GM12872 (cell line): Measurements from ENCODE around the gene CYP2B6.

Source experiments
- CTCF ChIP-seq: IDR thresholded peaks from 3 replicates; pipeline ENCODE4 v1.5.1; 2011; ENCODE audit warnings: low read depth, mild to moderate bottlenecking, low read length, moderate library complexity; ENCODE audit not compliant: insufficient read depth

Gene CYP2B6

GRCh38 chr19:40959338-40959737 lies 31.7 kb upstream of the CYP2B6 start:
- TF ChIP-seq CTCF = no peak

GRCh38 chr19:40960062-40960685 lies 30.9 kb upstream of the CYP2B6 start:
- no peak for TF ChIP-seq CTCF

DNA sequence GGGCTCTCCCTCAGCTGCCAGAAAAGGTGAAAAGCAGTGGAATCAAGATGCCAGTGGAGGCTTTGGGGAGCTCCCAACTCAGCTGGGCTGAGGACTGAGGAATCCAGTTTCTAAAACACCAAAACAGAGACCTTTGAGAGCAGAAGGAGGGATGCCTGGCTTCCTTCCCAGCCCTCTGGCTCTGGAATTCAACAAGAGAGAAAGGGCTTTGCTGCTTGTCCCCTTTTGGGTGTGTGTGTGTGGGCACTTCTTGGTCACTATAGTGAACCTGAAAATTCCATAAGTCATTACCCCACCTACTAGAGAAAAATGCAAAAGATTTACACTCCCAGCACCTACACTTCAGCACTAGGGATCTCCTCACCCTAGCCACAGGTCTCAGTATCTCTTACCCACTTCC lies 30.3 kb upstream of the CYP2B6 start:
- no peak for TF ChIP-seq CTCF

GRCh38 chr19:40962460-40962961 lies 28.6 kb upstream of the CYP2B6 start:
- TF ChIP-seq CTCF = no peak

DNA sequence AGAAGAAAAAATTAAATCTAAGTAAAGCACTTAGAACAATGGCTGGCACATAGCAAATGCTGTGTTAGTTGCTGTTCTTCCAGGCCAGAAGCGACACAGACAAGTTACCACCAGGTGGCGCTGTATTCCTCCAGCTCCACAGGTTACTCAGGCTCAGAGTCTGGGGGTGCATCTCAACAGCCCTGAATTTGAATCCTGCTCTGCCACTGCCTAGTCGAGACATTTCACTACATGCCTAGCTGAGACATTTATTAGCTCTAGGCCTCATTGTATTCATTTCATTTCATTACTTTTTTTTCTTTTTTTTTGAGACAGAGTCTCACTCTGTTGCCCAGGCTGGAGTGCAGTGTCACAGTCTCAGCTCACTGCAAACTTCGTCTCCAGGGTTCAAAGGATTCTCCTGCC lies 16.4 kb upstream of the CYP2B6 start:
- TF ChIP-seq CTCF = peak; percentile 88

GRCh38 chr19:40976134-40976533 lies 14.9 kb upstream of the CYP2B6 start:
- TF ChIP-seq CTCF = no peak

DNA sequence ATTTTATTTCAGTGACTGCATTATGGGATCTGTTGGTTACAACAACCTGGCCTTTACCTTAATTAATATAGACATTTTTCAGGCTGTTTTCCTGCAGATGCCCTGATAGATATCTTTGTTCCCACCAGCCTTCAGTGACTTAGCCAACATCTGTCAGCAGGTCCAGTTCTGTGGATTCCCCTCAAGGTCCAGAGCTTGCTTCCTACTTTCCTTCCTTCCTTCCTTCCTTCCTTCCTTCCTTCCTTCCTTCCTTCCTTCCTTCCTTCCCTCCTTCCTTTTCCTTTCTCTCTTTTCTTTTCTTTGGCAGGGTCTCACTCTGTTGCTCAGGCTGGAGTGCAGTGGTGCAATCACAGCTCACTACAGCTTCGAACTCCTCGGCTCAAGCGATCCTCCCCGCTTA lies 14.4 kb upstream of the CYP2B6 start:
- TF ChIP-seq CTCF = no peak
